B cell (primary cell): ENCODE measurements around the gene NKAIN2.

ENCODE experiments used
- EZH2 ChIP-seq: IDR thresholded peaks from 2 replicates; pipeline ENCODE4 v1.6.1; 2012; ENCODE audit warnings: borderline replicate concordance, low read depth, mild to moderate bottlenecking, moderate library complexity, low read length; ENCODE audit not compliant: insufficient read depth, poor library complexity, severe bottlenecking
- TF ChIP-seq, protein P1 (sequence below): fragments of 200-600 bp; IDR thresholded peaks from one replicate; pipeline ENCODE4 v1.8.0; 2022; ENCODE audit warnings: antibody characterized with exemption, mild to moderate bottlenecking

DNA sequence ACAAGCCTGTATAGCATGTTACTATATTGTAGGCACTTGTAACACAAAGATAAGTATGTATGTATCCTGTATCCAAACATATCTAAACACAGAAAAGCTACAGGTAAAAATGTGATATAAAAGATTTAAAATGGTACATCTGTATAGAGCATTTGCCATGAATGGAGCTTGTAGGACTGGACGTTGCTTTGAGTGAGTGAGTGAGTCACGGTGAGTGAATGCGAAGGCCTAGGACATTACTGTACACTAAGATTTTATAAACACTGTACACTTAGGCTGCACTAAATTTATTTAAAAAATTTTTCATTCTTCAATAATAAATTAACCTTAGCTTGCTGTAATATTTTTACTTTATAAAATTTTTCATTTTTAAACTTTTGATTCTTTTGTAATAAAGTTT is 136.9 kb downstream of the NKAIN2 start:
- TF ChIP-seq, protein P1, sequence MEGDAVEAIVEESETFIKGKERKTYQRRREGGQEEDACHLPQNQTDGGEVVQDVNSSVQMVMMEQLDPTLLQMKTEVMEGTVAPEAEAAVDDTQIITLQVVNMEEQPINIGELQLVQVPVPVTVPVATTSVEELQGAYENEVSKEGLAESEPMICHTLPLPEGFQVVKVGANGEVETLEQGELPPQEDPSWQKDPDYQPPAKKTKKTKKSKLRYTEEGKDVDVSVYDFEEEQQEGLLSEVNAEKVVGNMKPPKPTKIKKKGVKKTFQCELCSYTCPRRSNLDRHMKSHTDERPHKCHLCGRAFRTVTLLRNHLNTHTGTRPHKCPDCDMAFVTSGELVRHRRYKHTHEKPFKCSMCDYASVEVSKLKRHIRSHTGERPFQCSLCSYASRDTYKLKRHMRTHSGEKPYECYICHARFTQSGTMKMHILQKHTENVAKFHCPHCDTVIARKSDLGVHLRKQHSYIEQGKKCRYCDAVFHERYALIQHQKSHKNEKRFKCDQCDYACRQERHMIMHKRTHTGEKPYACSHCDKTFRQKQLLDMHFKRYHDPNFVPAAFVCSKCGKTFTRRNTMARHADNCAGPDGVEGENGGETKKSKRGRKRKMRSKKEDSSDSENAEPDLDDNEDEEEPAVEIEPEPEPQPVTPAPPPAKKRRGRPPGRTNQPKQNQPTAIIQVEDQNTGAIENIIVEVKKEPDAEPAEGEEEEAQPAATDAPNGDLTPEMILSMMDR = no peak
- TF ChIP-seq EZH2 = no peak
